Keratinocyte (primary cell): Measurements from ENCODE around the gene IL1RAP. TPM values are rescaled to one million over a fixed set of nuclear protein-coding genes. Genes with fewer than 3 reads are reported as not detected.

Experiments used
- DNase-seq: peaks from one replicate; pipeline ENCODE4 v3.0.0-alpha.2; 2011; ENCODE audit warnings: low read depth, missing footprints, low spot score
- FAIRE-seq: peaks from 2 replicates; lab custom pipeline; 2011; peaks lifted over from hg19 to GRCh38; lab: Jason Lieb, UNC
- H2AFZ ChIP-seq: 2 replicates; pipeline ENCODE4 v1.6.0; 2012; ENCODE audit warnings: low read length, control low read depth, inconsistent platforms; ENCODE audit not compliant: control insufficient read depth
- H3K27ac ChIP-seq: 2 replicates; pipeline ENCODE4 v1.5.1; 2011; ENCODE audit warnings: low read length; ENCODE audit not compliant: control insufficient read depth, insufficient read depth
- H3K27me3 ChIP-seq: 3 replicates; pipeline ENCODE4 v1.6.0; 2011; ENCODE audit warnings: low read length; ENCODE audit not compliant: control insufficient read depth, insufficient read depth; ENCODE audit errors: extremely low read depth
- H3K36me3 ChIP-seq, 2 experiments: 2 replicates in 1 of 2; 3 replicates in 1 of 2; pipeline ENCODE4 v1.5.1; 2011; ENCODE audit warnings: low read length in 2 of 2, mild to moderate bottlenecking in 1 of 2; ENCODE audit not compliant: control insufficient read depth in 2 of 2, insufficient read depth in 2 of 2; ENCODE audit errors: extremely low read depth in 1 of 2
- H3K4me1 ChIP-seq: 3 replicates; pipeline ENCODE4 v1.5.1; 2011; ENCODE audit warnings: low read length; ENCODE audit not compliant: control insufficient read depth, insufficient read depth; ENCODE audit errors: extremely low read depth
- H3K4me2 ChIP-seq: 3 replicates; pipeline ENCODE4 v1.6.0; 2011; ENCODE audit warnings: low read depth, low read length; ENCODE audit not compliant: control insufficient read depth, insufficient read depth; ENCODE audit errors: extremely low read depth
- H3K4me3 ChIP-seq, 3 experiments: fragments of 200-600 bp in 1 of 3; sonication (generic) in 1 of 3; 2 replicates in 2 of 3; 3 replicates in 1 of 3; pipeline ENCODE4 v1.5.1; 2011 to 2016; ENCODE audit warnings: low read length in 3 of 3, mild to moderate bottlenecking in 3 of 3, control low read depth in 2 of 3, inconsistent platforms in 1 of 3, low read depth in 1 of 3, mixed read lengths in 1 of 3, mixed run types in 1 of 3, moderate library complexity in 1 of 3; ENCODE audit not compliant: control insufficient read depth in 2 of 3, insufficient read depth in 2 of 3; ENCODE audit errors: extremely low read depth in 1 of 3
- H3K79me2 ChIP-seq: 2 replicates; pipeline ENCODE4 v1.6.0; 2012; ENCODE audit warnings: low read length; ENCODE audit not compliant: control insufficient read depth, insufficient read depth
- H3K9ac ChIP-seq: 3 replicates; pipeline ENCODE4 v1.6.0; 2011; ENCODE audit warnings: low read length; ENCODE audit not compliant: control insufficient read depth, insufficient read depth; ENCODE audit errors: extremely low read depth
- H3K9me1 ChIP-seq: 3 replicates; pipeline ENCODE4 v1.6.0; 2011; ENCODE audit warnings: low read length; ENCODE audit not compliant: control insufficient read depth, insufficient read depth; ENCODE audit errors: extremely low read depth
- H3K9me3 ChIP-seq: 2 replicates; pipeline ENCODE4 v1.5.1; 2012; ENCODE audit warnings: low read depth, low read length; ENCODE audit not compliant: control insufficient read depth
- H4K20me1 ChIP-seq: 3 replicates; pipeline ENCODE4 v1.6.0; 2011; ENCODE audit warnings: low read length; ENCODE audit not compliant: control insufficient read depth, insufficient read depth; ENCODE audit errors: extremely low read depth
- CTCF ChIP-seq, 3 experiments: IDR thresholded peaks in 1 of 3; conservative IDR thresholded peaks in 1 of 3; optimal IDR thresholded peaks in 1 of 3; 2 replicates in 2 of 3; 3 replicates in 1 of 3; pipeline versions ENCODE3 to v1.5.1; 2011; ENCODE audit warnings: low read length in 3 of 3, mild to moderate bottlenecking in 3 of 3, moderate library complexity in 2 of 3, control low read depth in 1 of 3, inconsistent platforms in 1 of 3; ENCODE audit not compliant: insufficient read depth in 2 of 3; ENCODE audit errors: extremely low read depth in 1 of 3
- EZH2 ChIP-seq: IDR thresholded peaks from one replicate; pipeline ENCODE4 v1.6.1; 2012; ENCODE audit warnings: inconsistent platforms, mild to moderate bottlenecking, low read length, moderate library complexity
- dilution Hi-C: fragments of 300-500 bp; cut with MboI; formaldehyde crosslinking; loops from one replicate; pipeline ENCODE4 v1.7.0; 2020; ENCODE audit warnings: low sequenced_read_pairs; ENCODE audit not compliant: extremely low pct_ligation_motif_present
- polyA plus RNA-seq, 5 experiments: library from polyadenylated mRNA; depleted of rRNA in 3 of 5; stranded (reverse) in 3 of 5; stranded (forward) in 1 of 5; unstranded in 1 of 5; fragments of >200 nt; gene quantifications; 1 replicate in 1 of 5; 2 replicates in 3 of 5; 3 replicates in 1 of 5; pipeline versions ENCODE4 v1.2.1 to v1.2.3, GENCODE V29; 2011 to 2012; ENCODE audit warnings: missing spikeins in 2 of 5, low read depth in 1 of 5, low replicate concordance in 1 of 5

IL1RAP gene
- polyA plus RNA-seq, 1 donor (not counting 4 experiments of a cell fraction or from before 2014, with no cell fraction given): 69.7 TPM

- Histone ChIP-seq H2AFZ (no peak overlapping the region), H3K9ac (no peak overlapping the region), H3K79me2 (peaks cover 72% of the 10 kb centered on the region), H4K20me1 (no peaks in the 10 kb centered on the region), H3K27me3 (no peaks in the 10 kb centered on the region), H3K27ac (no peak overlapping the region), H3K4me3 (no peak overlapping the region), H3K4me2 (no peak overlapping the region), H3K9me3 (peaks cover 1% of the 10 kb centered on the region), H3K36me3 (peaks cover 6 to 19% of the 10 kb centered on the region in 2 experiments), H3K9me1 (no peaks in the 10 kb centered on the region), H3K4me1 (peaks cover 6% of the 10 kb centered on the region)
- dilution Hi-C loops: no loop called here
- FAIRE-seq (no peak), DNase-seq (no peak)
- TF ChIP-seq EZH2: no peak
- TF ChIP-seq CTCF (optimal IDR thresholded peaks at IDR 0.05 in 1 of 3, IDR thresholded peaks at IDR 0.05 in 1 of 3, conservative IDR thresholded peaks at IDR 0.05 in 1 of 3; ENCODE audit: extremely low read depth in 1 of 3, insufficient read depth in 2 of 3, low read length in 3 of 3): no peak
Observed at GRCh38 chr3:190558796-190559195, 44.9 kb downstream of the IL1RAP start.

GRCh38 chr3:190560013-190560895 lies 46.4 kb downstream of the IL1RAP start:
- no peak for DNase-seq
- H3K36me3 ChIP-seq: peaks cover 6 to 23% of the 10 kb centered on the region in 2 experiments

More at GRCh38 chr3:190560013-190560895, 46.4 kb downstream of the IL1RAP start:
- Histone ChIP-seq H4K20me1 (no peaks in the 10 kb centered on the region), H3K4me1 (peaks cover 7% of the 10 kb centered on the region), H3K79me2 (peaks cover 61% of the 10 kb centered on the region), H3K27me3 (no peaks in the 10 kb centered on the region), H3K9ac (no peak overlapping the region), H3K9me1 (no peaks in the 10 kb centered on the region), H3K27ac (no peak overlapping the region), H3K4me3 (no peak overlapping the region), H3K4me2 (no peak overlapping the region), H2AFZ (no peak overlapping the region), H3K9me3 (peaks cover 1% of the 10 kb centered on the region)
- no peak for TF ChIP-seq EZH2
- no peak for TF ChIP-seq CTCF (optimal IDR thresholded peaks at IDR 0.05 in 1 of 3, IDR thresholded peaks at IDR 0.05 in 1 of 3, conservative IDR thresholded peaks at IDR 0.05 in 1 of 3; ENCODE audit: extremely low read depth in 1 of 3, insufficient read depth in 2 of 3, low read length in 3 of 3)
- dilution Hi-C loops: no loop called here
- no peak for FAIRE-seq
